Suppressor macrophage treated with lipopolysaccharide for 4 hours (primary cell): ENCODE data around the gene DCP1B.

Experiments used
- DNase-seq: peaks from one replicate; pipeline ENCODE4 v3.0.0-alpha.2; 2020

Gene DCP1B

GRCh38 chr12:2017546-2018337 lies 13.5 kb upstream of the DCP1B start:
- no peak for DNase-seq

DNA sequence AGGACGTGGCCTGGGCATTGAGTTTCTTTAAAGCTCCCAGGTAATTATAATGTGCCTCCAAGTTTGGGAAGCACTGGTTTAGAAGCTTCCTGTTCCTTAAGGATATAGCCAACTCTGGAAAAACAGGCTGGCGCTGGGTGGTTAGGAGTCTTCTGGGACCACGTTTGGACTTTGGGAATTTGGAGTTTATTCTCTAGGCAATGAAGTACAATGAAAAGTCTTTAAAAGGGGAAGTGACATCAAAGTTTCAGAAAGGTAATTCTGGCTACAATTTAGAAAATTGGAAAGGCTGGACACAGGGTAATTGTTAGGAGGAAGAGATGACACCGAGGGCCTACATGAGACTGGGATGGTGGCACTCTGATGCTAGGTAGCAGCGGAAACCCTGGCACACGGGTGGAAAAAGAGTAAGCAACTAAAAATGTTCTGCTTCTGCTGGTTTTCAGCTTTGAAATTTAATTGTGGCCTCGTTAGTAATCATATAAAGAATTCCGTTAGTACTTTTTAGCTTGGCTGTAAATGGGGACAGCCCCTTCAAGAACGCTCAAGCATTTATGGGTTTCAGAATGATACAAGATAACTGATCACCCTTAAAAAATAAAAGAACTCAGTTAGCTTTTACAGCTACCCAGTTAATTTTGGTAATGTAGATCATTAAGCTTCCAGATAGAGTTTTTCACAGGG lies 12.7 kb upstream of the DCP1B start:
- DNase-seq: no peak

GRCh38 chr12:2014231-2014630 lies 10.0 kb upstream of the DCP1B start:
- no peak for DNase-seq

GRCh38 chr12:2013527-2014223 lies 9.4 kb upstream of the DCP1B start:
- DNase-seq: no peak

DNA sequence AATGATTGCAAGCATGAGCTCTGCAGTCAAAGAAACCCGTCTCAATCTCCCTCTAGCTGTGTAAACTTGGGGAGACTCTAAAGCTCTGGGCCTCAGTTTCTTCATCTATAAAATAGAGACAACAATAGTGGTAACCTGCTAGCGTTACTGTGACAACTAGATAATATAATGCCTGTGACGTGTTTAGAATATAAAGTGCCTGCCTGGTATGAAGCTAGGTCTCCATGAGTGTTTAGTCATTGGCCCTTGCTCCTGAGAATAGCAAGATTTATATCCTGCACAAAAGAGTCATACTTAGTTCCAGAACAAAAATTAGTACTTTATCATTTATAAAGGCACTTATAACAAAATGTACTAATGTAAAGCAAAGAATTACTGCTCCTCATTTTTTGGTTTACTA lies 8.8 kb upstream of the DCP1B start:
- DNase-seq: no peak

GRCh38 chr12:2011643-2012607 lies 7.7 kb upstream of the DCP1B start:
- DNase-seq: no peak

DNA sequence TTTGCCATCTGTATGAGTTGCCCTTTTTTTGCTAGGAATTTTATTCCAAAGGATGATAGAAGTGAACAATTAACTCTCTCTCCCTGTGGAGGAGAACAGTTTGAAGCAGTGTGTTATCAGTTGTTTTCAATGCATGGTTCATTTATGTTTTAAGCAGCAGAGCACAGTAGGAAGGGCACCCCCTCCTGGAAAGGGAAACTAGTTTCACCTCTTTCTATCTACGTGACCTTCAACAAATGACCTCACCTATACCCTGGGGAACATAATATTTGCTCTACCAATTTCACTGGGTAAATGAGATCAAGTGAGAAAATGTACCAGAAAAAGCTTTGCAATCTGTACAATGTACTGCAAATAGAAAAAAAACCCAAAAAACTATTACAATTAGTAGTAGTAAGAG lies 5.4 kb upstream of the DCP1B start:
- no peak for DNase-seq

- no peak for DNase-seq
Observed at GRCh38 chr12:2008677-2009076, 4.4 kb upstream of the DCP1B start.

DNA sequence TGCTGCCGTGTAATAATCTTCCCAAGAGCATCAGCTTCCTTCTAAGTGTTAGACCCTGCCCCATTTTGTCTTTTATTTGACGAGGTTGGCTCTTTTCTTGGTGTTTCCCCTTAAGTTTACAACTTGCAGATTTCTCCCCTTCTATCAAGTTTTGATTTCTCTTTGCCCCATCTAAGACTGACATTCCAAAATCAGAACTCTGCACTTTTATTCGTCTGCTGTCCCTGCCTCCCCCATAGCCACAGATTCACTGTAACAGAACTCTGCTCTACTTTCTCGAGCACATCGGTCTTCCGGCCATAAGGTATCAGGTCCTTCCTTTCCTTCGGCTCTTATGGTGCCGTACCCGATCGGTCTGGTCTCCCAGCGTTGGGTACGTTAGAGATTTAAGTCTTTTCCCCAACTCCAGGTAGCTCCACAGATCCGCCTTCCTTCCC lies 563 bp downstream of the DCP1B start:
- DNase-seq: peak; percentile 24

- DNase-seq: no peak
Observed at GRCh38 chr12:1995205-1995896, 8.9 kb downstream of the DCP1B start.

- no peak for DNase-seq
Observed at GRCh38 chr12:1994429-1995143, 9.7 kb downstream of the DCP1B start.

- no peak for DNase-seq
Observed at GRCh38 chr12:1993871-1994371, 10.3 kb downstream of the DCP1B start.

DNA sequence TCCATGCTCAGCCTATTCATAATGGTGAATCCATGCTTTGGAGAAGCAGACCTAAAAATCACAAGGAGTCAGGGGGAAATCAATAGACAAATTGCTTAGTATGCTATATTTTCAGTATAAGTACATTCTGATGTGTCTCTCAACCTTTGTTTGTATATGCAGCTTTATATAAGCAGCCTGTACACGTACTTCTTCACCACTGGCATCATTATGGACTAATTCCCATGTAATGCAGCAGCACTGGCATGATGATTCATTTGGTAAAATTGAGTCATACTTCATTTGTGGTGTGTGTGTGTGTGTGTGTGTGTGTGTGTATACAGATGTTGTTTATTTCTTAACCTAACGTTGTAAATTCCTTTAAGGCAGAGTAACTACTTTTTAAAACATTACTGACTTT lies 10.9 kb downstream of the DCP1B start:
- peak; percentile 49 for DNase-seq

DNA sequence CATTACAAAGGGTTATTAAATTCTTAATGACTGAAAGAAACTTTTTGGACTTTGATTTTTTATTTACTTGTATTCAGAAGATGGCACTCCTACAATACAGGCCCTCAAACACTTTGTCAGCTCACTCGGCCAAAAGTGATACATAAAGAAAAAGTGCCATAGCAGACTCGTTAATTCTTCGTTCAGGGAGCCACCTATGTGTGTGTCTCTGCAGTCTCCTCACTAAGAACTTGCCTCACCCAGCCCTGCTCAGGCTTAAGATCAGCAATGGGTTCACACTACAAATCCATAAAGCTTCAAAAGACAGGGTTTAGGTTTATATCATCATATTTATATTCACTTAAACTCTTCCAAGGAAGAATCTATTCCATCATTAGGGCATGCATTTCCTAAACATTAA lies 11.5 kb downstream of the DCP1B start:
- no peak for DNase-seq

- DNase-seq: no peak
Observed at GRCh38 chr12:1989111-1989510, 15.1 kb downstream of the DCP1B start.

DNA sequence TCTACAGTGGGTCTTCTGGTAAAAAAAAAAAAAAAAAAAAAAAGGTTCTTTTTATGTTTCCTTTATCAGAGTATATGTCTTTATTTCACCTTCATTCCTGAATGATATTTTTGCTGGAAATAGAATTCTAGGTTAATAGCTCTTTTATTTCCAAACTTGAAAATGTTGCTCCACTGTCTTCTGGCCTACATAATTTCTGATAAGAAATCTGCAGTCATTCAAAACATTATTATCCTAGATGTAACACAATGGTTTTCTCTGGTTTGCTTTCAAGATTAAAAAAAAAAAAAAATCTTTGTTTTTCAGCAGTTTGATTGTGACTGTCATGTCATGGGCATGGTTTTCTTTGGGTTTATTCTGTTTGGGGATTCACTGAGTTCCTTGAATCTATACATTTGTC lies 19.5 kb downstream of the DCP1B start:
- DNase-seq: no peak

DNA sequence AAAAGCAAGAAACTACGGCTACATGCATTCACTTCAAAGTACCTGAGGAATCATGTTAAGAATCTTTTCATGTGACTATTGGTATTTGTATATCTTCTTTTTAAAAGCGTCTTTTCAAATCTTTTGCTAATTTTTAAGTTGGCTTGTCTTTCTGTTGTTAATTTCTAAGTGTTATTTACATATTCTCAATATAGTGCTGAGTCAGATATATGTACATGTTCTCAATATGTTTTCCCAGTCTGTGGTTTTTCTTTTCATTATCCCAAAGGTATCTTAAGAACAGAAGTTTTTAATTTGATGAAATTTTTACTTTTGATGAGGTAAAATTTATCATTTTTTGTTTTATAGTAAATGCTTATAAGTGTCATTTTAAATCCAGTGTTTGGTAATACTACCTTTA lies 24.0 kb downstream of the DCP1B start:
- no peak for DNase-seq

DNA sequence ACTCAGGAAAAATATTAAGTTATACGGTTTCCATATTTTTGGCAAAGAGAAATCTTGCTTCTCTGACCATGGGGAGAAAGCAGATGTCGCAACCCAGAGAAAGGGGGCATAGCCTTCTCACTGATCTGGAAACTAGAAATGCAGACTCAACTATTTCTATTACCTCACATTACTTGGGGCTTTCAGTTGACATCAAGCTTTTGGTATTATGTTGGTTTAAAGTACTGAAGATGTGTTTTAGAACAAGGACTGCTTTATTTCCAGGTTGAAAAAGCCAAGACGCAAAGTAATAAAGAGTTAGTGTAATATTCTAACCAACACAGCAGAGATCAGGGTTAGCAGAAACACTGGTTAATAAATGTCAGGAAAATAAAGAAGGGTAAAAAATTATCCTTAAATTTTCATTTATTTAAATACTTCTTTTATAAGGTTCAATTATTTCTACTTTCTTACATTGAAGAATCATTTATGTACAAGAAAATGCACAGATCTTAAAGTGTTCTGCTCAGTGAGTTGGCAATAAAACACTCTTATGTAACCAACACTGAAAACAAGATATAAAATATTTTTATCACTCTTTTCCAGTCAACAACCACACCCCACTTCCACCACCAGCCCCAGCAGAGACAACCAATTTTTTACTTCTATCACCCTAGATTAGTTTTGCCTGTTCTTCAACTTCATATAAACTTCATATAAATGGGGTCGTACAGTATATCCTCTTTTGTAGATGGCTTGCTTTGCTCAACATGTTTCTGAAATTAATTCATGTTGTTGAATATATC lies 26.0 kb downstream of the DCP1B start:
- DNase-seq: no peak

DNA sequence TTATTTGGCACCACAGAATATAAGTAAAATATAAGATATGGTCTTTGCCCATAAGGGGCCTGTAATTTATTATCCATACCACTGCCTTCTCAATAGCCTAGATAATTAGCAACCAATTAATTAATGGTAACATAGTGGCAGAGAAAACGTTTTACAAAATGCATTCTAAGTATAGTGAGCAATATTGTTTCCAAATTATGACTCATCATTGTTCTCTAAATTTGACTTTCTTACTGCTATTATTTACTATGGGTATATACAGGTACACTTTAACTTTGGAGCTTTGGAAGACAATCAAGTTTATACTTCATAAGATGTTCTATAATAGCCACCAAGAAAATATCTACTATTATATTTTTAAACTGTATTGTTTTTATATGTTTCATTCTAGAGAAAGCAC lies 26.7 kb downstream of the DCP1B start:
- no peak for DNase-seq

- DNase-seq: no peak
Observed at GRCh38 chr12:1977109-1977508, 27.1 kb downstream of the DCP1B start.
